Tibial artery (tissue), 4 donors: ENCODE measurements around the gene LRP1B.

Experiments used
- DNase-seq, 2 donors: peaks; one replicate each; pipeline ENCODE4 v3.0.0-alpha.2; 2019
- H3K27ac ChIP-seq, 2 donors: fragments of 200-600 bp; sonication (generic) in 1 of 2; 1 replicate in 1 of 2; 2 replicates in 1 of 2; pipeline ENCODE4 v1.5.1; 2018 to 2019; ENCODE audit warnings: mild to moderate bottlenecking in 1 of 2
- H3K27me3 ChIP-seq, 2 donors: fragments of 200-600 bp; sonication (generic) in 1 of 2; one replicate each; pipeline versions ENCODE4 v1.5.1 to v1.6.0; 2016 to 2019
- H3K36me3 ChIP-seq, 3 donors: fragments of 200-600 bp; sonication (generic) in 2 of 3; one replicate each; pipeline ENCODE4 v1.5.1; 2016 to 2019; ENCODE audit warnings: mild to moderate bottlenecking in 2 of 3
- H3K4me1 ChIP-seq, 4 donors: fragments of 200-600 bp; sonication (generic) in 2 of 4; 1 replicate in 3 of 4; 2 replicates in 1 of 4; pipeline ENCODE4 v1.5.1; 2016 to 2019
- H3K4me3 ChIP-seq, 2 donors: fragments of 200-600 bp; sonication (generic) in 1 of 2; 1 replicate in 1 of 2; 2 replicates in 1 of 2; pipeline ENCODE4 v1.5.1; 2018 to 2019; ENCODE audit warnings: mild to moderate bottlenecking in 2 of 2
- H3K9me3 ChIP-seq, 3 donors: fragments of 200-600 bp; sonication (generic) in 1 of 3; one replicate each; pipeline ENCODE4 v1.5.1; 2016 to 2019
- intact Hi-C: fragments of 100-400 bp; cut with DNase I; formaldehyde crosslinking; loops from one replicate; pipeline ENCODE4 v1.15.0; 2023; ENCODE audit warnings: low total_unique reads
- TF ChIP-seq, protein P1 (sequence below), 2 experiments: fragments of 200-600 bp in 1 of 2; fragments of 450-650 bp in 1 of 2; IDR thresholded peaks; one replicate each; pipeline ENCODE4 v1.5.1; 2017 to 2019; ENCODE audit warnings: antibody characterized with exemption in 2 of 2, mild to moderate bottlenecking in 1 of 2, moderate library complexity in 1 of 2

The LRP1B gene

DNA sequence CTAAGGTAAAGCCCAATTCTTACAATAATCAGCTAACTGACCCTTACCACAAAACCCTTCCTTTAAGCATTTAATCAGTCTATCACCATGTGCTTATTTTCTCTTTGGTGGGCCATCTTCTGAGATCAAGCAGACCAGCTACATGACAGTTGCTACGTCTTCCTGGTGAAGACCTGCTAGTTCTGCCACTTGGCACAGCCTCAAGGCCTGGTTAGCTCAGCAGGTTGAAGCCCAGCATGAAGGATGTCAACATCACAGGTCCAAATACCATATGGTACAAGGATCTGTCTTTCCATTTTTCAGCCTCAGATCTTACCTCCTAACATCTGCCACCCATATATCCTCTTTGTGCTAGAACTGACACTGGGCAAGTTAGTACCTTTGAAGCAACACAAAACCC, 636.9 kb downstream of the LRP1B start:
- intact Hi-C loops: no loop called here
- Histone ChIP-seq H3K27ac (no peak overlapping the region), H3K27me3 (no peaks in the 10 kb centered on the region), H3K9me3 (no peaks in the 10 kb centered on the region), H3K4me3 (no peak overlapping the region), H3K36me3 (no peaks in the 10 kb centered on the region), H3K4me1 (no peaks in the 10 kb centered on the region)
- no peak for DNase-seq
- TF ChIP-seq, protein P1, sequence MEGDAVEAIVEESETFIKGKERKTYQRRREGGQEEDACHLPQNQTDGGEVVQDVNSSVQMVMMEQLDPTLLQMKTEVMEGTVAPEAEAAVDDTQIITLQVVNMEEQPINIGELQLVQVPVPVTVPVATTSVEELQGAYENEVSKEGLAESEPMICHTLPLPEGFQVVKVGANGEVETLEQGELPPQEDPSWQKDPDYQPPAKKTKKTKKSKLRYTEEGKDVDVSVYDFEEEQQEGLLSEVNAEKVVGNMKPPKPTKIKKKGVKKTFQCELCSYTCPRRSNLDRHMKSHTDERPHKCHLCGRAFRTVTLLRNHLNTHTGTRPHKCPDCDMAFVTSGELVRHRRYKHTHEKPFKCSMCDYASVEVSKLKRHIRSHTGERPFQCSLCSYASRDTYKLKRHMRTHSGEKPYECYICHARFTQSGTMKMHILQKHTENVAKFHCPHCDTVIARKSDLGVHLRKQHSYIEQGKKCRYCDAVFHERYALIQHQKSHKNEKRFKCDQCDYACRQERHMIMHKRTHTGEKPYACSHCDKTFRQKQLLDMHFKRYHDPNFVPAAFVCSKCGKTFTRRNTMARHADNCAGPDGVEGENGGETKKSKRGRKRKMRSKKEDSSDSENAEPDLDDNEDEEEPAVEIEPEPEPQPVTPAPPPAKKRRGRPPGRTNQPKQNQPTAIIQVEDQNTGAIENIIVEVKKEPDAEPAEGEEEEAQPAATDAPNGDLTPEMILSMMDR (IDR thresholded peaks at IDR 0.05): no peak

DNA sequence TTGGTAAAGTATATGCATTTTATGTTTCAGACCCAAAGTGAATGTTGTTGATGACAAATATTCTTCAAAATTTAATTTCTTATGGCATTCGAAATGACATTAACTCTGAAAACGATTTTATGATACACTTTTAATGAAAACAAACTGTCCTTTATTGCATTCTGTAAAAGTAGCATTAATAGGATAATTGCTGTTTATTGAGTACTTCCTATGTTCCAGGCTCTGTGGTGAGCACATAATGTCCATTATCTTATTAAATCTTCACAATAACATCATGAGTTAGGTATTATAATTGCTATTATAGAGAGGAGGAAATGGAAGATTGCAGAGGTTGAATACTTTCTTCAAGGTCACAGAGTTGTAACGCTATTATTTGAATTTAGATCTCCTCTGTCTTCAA, 638.0 kb downstream of the LRP1B start:
- H3K4me1 ChIP-seq: no peaks in the 10 kb centered on the region
- intact Hi-C loops: no loop called here
- TF ChIP-seq, protein P1 (IDR thresholded peaks at IDR 0.05): no peak
- no peaks in the 10 kb centered on the region for H3K9me3 ChIP-seq
- no peak overlapping the region for H3K4me3 ChIP-seq
- no peak overlapping the region for H3K27ac ChIP-seq
- no peaks in the 10 kb centered on the region for H3K36me3 ChIP-seq
- no peaks in the 10 kb centered on the region for H3K27me3 ChIP-seq
- DNase-seq: no peak

DNA sequence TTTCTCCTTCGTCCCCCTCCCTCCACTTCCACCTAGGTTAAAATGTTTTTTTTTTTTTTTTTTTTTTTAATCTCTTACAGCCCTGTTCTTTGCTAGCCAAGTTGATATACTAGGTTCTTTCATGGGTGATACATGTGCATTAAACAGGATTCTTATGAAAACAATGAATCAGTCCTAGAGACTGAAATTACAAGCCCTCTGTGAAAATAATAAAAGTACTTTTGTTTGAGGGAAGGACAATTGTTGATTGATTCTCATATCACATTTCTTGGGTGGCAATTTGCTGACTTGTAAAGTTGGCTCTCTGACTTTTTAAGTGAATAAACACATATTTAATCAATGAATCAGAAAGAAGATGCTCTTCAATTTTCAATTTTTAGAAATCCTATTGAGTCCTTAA, 639.9 kb downstream of the LRP1B start:
- Histone ChIP-seq H3K36me3 (no peaks in the 10 kb centered on the region), H3K4me1 (no peaks in the 10 kb centered on the region), H3K27me3 (no peaks in the 10 kb centered on the region), H3K9me3 (no peaks in the 10 kb centered on the region), H3K4me3 (no peak overlapping the region), H3K27ac (no peak overlapping the region)
- DNase-seq: no peak
- intact Hi-C loops: no loop called here
- TF ChIP-seq, protein P1 (IDR thresholded peaks at IDR 0.05): no peak

DNA sequence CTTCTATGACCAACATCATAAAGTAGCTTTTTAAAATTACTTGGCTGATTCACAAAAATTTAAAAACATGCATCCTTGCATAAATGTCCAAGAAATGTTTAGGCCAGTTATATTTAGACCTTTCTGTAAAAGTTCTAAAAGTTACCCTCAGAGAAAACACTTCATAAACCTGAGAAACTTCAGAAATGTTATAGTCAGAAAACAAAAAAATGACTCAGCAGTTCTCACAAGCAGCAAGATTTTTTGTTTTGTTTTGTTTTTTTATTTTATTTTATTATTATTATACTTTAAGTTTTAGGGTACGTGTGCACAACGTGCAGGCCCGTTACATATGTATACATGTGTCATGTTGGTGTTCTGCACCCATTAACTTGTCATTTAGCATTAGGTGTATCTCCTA, 648.1 kb downstream of the LRP1B start:
- Histone ChIP-seq H3K4me1 (no peaks in the 10 kb centered on the region), H3K4me3 (no peak overlapping the region), H3K36me3 (no peaks in the 10 kb centered on the region), H3K27ac (no peak overlapping the region), H3K27me3 (no peaks in the 10 kb centered on the region), H3K9me3 (no peaks in the 10 kb centered on the region)
- intact Hi-C loops: no loop called here
- DNase-seq: no peak
- TF ChIP-seq, protein P1 (IDR thresholded peaks at IDR 0.05): no peak

DNA sequence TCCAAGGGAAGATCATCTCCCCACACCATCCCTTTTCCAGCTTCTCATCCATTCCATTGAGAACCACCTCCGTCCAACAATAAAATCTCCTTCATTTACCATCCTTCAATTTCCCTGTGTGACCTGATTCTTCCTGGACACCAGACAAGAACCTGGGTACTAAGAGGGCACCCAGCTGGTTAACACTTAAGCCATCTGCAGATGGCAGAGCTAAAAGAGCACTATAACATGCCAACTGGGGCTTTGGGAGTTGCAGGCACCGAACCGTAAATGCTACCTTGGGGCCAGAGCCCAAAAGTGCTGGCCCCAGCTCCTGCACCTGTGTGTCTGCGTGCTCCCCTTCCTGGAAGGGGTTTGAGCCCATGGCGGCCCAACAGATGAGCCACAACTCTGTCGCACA, 655.0 kb downstream of the LRP1B start:
- DNase-seq: no peak
- Histone ChIP-seq H3K4me3 (no peak overlapping the region), H3K9me3 (no peaks in the 10 kb centered on the region), H3K4me1 (no peaks in the 10 kb centered on the region), H3K27me3 (no peaks in the 10 kb centered on the region), H3K27ac (no peak overlapping the region), H3K36me3 (no peaks in the 10 kb centered on the region)
- intact Hi-C loops: no loop called here
- TF ChIP-seq, protein P1 (IDR thresholded peaks at IDR 0.05): no peak

DNA sequence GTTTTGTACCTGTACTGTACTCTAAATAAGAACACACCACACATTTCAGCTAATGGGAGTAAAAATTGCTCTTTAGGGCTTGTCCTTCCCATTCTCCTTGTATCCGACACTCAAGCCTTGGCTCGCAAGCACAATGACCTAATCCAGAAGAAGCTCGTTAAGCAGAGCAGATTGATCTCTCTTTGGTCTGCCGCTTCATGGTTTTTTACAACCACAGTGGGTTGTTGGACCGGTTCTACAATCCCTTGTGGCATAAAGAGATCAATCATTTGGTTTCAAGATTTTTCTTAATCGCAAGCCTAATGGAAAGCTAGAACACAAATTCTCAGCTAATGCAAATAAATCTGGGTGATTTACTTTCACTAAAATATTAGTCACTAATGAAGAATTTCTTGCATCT, 662.1 kb downstream of the LRP1B start:
- no peak overlapping the region for H3K27ac ChIP-seq
- TF ChIP-seq, protein P1 (IDR thresholded peaks at IDR 0.05): no peak
- H3K27me3 ChIP-seq: no peaks in the 10 kb centered on the region
- intact Hi-C loops: no loop called here
- DNase-seq: no peak
- no peaks in the 10 kb centered on the region for H3K9me3 ChIP-seq
- no peaks in the 10 kb centered on the region for H3K36me3 ChIP-seq
- no peaks in the 10 kb centered on the region for H3K4me1 ChIP-seq
- H3K4me3 ChIP-seq: no peak overlapping the region
